Activated naive CD4-positive, alpha-beta T cell treated with anti-CD3 and anti-CD28 coated beads for 36 hours (primary cell): Measurements from ENCODE around the gene ASNS. TPM values are rescaled to one million over a fixed set of nuclear protein-coding genes. Genes with fewer than 3 reads are reported as not detected.

ENCODE experiments used
- CTCF ChIA-PET: fragments of 350-600 bp; sonication (Branson Sonifier 250); formaldehyde crosslinking; loops from one replicate; lab custom pipeline; 2021; ENCODE audit warnings: antibody characterized with exemption; lab: Charles Lee
- DNase-seq: peaks from one replicate; pipeline ENCODE4 v3.0.0-alpha.2; 2020
- H3K27ac Mint-ChIP-seq: one replicate; pipeline ENCODE4 v1.8.0; 2021; ENCODE audit warnings: mild to moderate bottlenecking, mixed read lengths
- H3K27me3 Mint-ChIP-seq: one replicate; pipeline ENCODE4 v1.8.0; 2021; ENCODE audit warnings: low read depth, mixed read lengths
- H3K36me3 Mint-ChIP-seq: one replicate; pipeline ENCODE4 v1.8.0; 2021; ENCODE audit warnings: low read depth, mixed read lengths
- H3K4me1 Mint-ChIP-seq: one replicate; pipeline ENCODE4 v1.8.0; 2021; ENCODE audit warnings: low read depth, mixed read lengths
- H3K4me3 Mint-ChIP-seq: one replicate; pipeline ENCODE4 v1.8.0; 2021; ENCODE audit warnings: mild to moderate bottlenecking, moderate library complexity, mixed read lengths
- H3K9me3 Mint-ChIP-seq: one replicate; pipeline ENCODE4 v1.8.0; 2021; ENCODE audit warnings: mixed read lengths
- intact Hi-C: fragments of 100-400 bp; cut with micrococcal nuclease; formaldehyde crosslinking; loops from one replicate; pipeline ENCODE4 v1.15.1; 2023
- total RNA-seq, 2 experiments: library from RNA; stranded (reverse); gene quantifications; one replicate each; pipeline ENCODE4 v1.2.3, GENCODE V29; 2021

ASNS gene
- total RNA-seq, 2 experiments from 2014 or later: 332 to 337 TPM

DNA sequence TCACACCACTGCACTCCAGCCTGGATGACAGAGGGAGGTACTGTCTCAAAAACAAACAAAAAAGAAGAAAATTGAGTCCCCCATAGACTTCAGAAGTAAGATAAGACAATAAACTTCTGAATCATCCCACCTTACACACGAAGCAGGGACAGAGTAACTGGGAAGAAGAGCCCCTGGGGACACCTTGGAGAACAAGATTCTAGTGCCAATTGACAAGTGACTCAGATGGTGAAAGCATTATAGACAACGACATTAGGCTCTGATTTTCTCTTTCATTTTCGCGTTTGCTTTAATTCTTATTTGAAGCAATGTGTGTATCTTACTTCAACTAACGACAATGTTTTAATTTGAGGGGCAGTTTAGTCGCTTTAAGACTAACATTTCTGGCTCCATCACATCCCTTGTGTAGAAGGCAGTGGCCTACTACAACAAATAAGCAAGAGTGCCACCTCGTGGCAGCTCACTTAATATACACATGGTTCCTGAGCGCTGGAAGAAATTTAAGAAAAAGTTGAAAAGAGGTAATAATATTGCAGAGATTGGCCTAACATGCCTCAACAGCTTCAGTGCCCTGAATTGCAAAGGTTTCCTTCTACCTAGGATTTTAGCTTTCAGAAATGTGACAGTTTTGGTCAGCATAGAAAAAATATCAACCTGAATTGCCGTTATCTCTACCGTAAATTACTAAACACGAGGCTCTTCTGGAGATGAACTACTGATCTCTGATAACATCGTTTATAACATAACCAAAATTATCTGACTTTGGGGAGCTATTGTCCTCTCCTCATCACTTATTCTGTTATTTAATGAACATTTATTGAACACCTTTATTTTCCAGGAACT is 36.7 kb downstream of the ASNS start:
- intact Hi-C loops: loop anchor here (1.0 to 5.0 kb wide), 6 partner anchors 10 to 1918 kb away; no protein-coding TSS in a partner anchor
- DNase-seq: peak; percentile 78
- Mint-ChIP-seq H3K36me3 (no peaks in the 10 kb centered on the region), H3K4me1 (no peaks in the 10 kb centered on the region), H3K4me3 (no peak overlapping the region), H3K9me3 (no peaks in the 10 kb centered on the region), H3K27me3 (peaks cover 16% of the 10 kb centered on the region), H3K27ac (no peak overlapping the region)
- CTCF ChIA-PET: interaction anchor here (0.5 to 3.4 kb wide), 13 partner anchors 7 to 731 kb away, joined by 3 to 24 read pairs (median 4); no protein-coding TSS in a partner anchor

DNA sequence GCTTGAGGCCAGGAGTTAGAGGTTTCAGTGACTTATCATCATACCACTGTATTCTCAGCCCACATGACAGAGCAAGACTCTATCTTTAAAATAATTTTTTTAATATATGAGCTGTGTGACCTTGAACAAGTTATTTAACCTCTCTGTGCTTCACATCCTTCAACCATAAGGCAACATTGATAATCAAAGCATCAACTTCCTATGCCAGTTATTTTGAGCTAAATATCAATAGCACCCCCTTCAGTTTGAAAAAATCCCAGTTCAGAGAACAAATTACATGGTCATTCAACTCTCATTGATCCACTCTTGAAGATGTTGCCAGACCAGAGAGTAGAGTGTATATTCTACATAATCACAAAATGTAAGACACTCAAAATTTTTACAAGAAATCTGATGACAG is 53.0 kb downstream of the ASNS start:
- Mint-ChIP-seq H3K4me1 (no peaks in the 10 kb centered on the region), H3K27ac (no peak overlapping the region), H3K9me3 (no peaks in the 10 kb centered on the region), H3K27me3 (no peaks in the 10 kb centered on the region), H3K4me3 (no peak overlapping the region), H3K36me3 (no peaks in the 10 kb centered on the region)
- intact Hi-C loops: loop anchor here (5.0 kb wide), 1 partner anchor 322 kb away; no protein-coding TSS in a partner anchor
- CTCF ChIA-PET: interaction anchor here (0.9 kb wide), 1 partner anchor 9 kb away, joined by 3 read pairs; no protein-coding TSS in a partner anchor
- no peak for DNase-seq

DNA sequence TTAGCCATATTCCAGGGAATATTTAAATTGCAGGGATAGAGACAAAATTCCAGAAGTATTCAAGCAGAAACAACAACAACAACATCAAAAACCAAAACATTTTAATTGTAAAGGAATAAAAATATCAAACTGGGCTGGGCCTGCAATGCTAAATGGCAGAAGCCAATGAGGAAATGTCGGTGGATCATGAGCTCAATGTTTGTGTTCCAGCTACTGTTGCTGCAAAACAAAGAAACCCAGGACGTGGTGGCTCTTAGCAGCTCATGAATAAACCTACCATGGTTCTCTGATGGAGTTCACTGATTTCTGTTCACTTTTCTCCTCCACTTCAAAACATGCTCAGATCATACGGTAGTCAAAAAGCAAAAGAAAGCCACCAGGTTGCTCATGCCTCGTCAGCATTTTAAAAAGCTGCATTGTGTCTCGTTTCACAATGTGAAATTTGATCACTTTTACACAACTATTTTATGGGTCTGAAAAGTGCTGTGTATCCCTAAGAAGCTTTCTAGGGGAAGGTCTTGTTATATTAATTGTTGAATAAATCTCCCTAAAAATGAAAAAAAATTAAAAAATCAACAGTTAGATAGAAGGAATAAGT is 54.0 kb downstream of the ASNS start:
- Mint-ChIP-seq H3K4me3 (no peak overlapping the region), H3K9me3 (no peaks in the 10 kb centered on the region), H3K4me1 (no peaks in the 10 kb centered on the region), H3K36me3 (no peaks in the 10 kb centered on the region), H3K27me3 (no peaks in the 10 kb centered on the region), H3K27ac (no peak overlapping the region)
- intact Hi-C loops: loop anchor here (5.0 kb wide), 1 partner anchor 321 kb away; no protein-coding TSS in a partner anchor
- no peak for DNase-seq
- CTCF ChIA-PET: no interaction called here

Other genes with a start within 250 kb of the ASNS start
- gene TAC1, start 140.3 kb downstream of the ASNS start, total RNA-seq: not detected
- gene OCM2, start 117.8 kb upstream of the ASNS start, total RNA-seq: not detected
- gene LMTK2, start 234.5 kb upstream of the ASNS start, total RNA-seq: 10 to 100 TPM; 11.4 to 13.1 TPM